Natural killer cell (primary cell): ENCODE measurements around the gene MTURN. TPM values are rescaled to one million over a fixed set of nuclear protein-coding genes. Genes with fewer than 3 reads are reported as not detected.

Source experiments
- ATAC-seq, 3 donors: fragments of 150-1000 bp in 2 of 3; fragments of 200-7000 bp in 1 of 3; cut with Tn5 transposase; 1 replicate in 1 of 3; 2 replicates in 2 of 3; pipeline ENCODE4 v1.10.0; 2021; ENCODE audit warnings: mild to moderate bottlenecking in 2 of 3, moderate library complexity in 2 of 3
- DNase-seq, 2 donors: peaks; one replicate each; pipeline versions ENCODE4 v3.0.0 to v3.0.0-alpha.2; 2013 to 2021; ENCODE audit warnings: mixed read lengths in 1 of 2
- H3K27ac ChIP-seq: one replicate; pipeline ENCODE4 v1.5.1; 2013; ENCODE audit warnings: mild to moderate bottlenecking, low read length
- H3K27me3 ChIP-seq: one replicate; pipeline ENCODE4 v1.6.1; 2013; ENCODE audit warnings: low read length; ENCODE audit not compliant: control insufficient read depth, insufficient read depth
- H3K36me3 ChIP-seq: one replicate; pipeline ENCODE4 v1.6.1; 2013; ENCODE audit warnings: low read length; ENCODE audit not compliant: control insufficient read depth, insufficient read depth
- H3K4me1 ChIP-seq: one replicate; pipeline ENCODE4 v1.6.1; 2013; ENCODE audit warnings: low read length; ENCODE audit not compliant: control insufficient read depth, insufficient read depth
- H3K4me3 ChIP-seq: one replicate; pipeline ENCODE4 v1.5.1; 2013; ENCODE audit warnings: low read length
- H3K9me3 ChIP-seq: one replicate; pipeline ENCODE4 v1.6.1; 2013; ENCODE audit warnings: low read length; ENCODE audit not compliant: control insufficient read depth, insufficient read depth
- H3K27ac Mint-ChIP-seq, 2 donors: one replicate each; pipeline ENCODE4 v1.8.0; 2022; ENCODE audit warnings: mild to moderate bottlenecking in 2 of 2, mixed read lengths in 2 of 2, moderate library complexity in 1 of 2
- H3K27me3 Mint-ChIP-seq, 2 donors: one replicate each; pipeline ENCODE4 v1.8.0; 2022; ENCODE audit warnings: low read depth in 2 of 2, mixed read lengths in 2 of 2
- H3K36me3 Mint-ChIP-seq: one replicate; pipeline ENCODE4 v1.8.0; 2022; ENCODE audit warnings: mixed read lengths
- H3K4me1 Mint-ChIP-seq, 2 donors: one replicate each; pipeline ENCODE4 v1.8.0; 2022; ENCODE audit warnings: mixed read lengths in 2 of 2
- H3K4me3 Mint-ChIP-seq: one replicate; pipeline ENCODE4 v1.8.0; 2022; ENCODE audit warnings: mild to moderate bottlenecking, moderate library complexity, mixed read lengths
- H3K9me3 Mint-ChIP-seq, 2 donors: one replicate each; pipeline ENCODE4 v1.8.0; 2022; ENCODE audit warnings: mixed read lengths in 2 of 2
- WGBS: methylation state at CpG from one replicate; pipeline ENCODE4 v1.1.7; 2013; ENCODE audit warnings: missing lambda C conversion rate; ENCODE audit not compliant: insufficient coverage; 5-methylcytosine and 5-hydroxymethylcytosine counted together
- intact Hi-C: fragments of 100-400 bp; cut with micrococcal nuclease; formaldehyde crosslinking; loops from one replicate; pipeline ENCODE4 v1.14.2; 2022
- total RNA-seq, 4 donors: library from RNA; stranded (reverse); fragments of 120-200 nt in 1 of 4; gene quantifications; one replicate each; pipeline versions ENCODE4 v1.2.3 to v1.2.4, GENCODE V29; 2013 to 2022
- TF ChIP-seq, protein P1 (sequence below): fragments of 200-600 bp; IDR thresholded peaks from one replicate; pipeline ENCODE4 v1.8.0; 2022; ENCODE audit warnings: antibody characterized with exemption

MTURN gene
- total RNA-seq, 3 donors from 2014 or later (not counting 1 experiment from before 2014, with no cell fraction given), result 31.6 to 37.3 (median 32.8) TPM

GRCh38 chr7:30207376-30207775 is 72.6 kb downstream of the MTURN start:
- intact Hi-C loops, result no loop called here
- DNase-seq, result no peak
- H3K27ac Mint-ChIP-seq, result no peak overlapping the region
- H3K4me1 ChIP-seq, result peaks cover 4% of the 10 kb centered on the region
- H3K9me3 ChIP-seq, result no peaks in the 10 kb centered on the region
- no peaks in the 10 kb centered on the region for H3K27me3 ChIP-seq
- no peaks in the 10 kb centered on the region for H3K36me3 Mint-ChIP-seq
- ATAC-seq, result no peak
- H3K9me3 Mint-ChIP-seq, result no peaks in the 10 kb centered on the region
- H3K27ac ChIP-seq, result no peak overlapping the region
- H3K27me3 Mint-ChIP-seq, result no peaks in the 10 kb centered on the region
- H3K4me3 Mint-ChIP-seq, result no peak overlapping the region
- H3K4me1 Mint-ChIP-seq, result peaks cover 0 to 5% of the 10 kb centered on the region in 2 donors
- TF ChIP-seq, protein P1, sequence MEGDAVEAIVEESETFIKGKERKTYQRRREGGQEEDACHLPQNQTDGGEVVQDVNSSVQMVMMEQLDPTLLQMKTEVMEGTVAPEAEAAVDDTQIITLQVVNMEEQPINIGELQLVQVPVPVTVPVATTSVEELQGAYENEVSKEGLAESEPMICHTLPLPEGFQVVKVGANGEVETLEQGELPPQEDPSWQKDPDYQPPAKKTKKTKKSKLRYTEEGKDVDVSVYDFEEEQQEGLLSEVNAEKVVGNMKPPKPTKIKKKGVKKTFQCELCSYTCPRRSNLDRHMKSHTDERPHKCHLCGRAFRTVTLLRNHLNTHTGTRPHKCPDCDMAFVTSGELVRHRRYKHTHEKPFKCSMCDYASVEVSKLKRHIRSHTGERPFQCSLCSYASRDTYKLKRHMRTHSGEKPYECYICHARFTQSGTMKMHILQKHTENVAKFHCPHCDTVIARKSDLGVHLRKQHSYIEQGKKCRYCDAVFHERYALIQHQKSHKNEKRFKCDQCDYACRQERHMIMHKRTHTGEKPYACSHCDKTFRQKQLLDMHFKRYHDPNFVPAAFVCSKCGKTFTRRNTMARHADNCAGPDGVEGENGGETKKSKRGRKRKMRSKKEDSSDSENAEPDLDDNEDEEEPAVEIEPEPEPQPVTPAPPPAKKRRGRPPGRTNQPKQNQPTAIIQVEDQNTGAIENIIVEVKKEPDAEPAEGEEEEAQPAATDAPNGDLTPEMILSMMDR, result no peak
- H3K4me3 ChIP-seq, result no peak overlapping the region
- 92% methylated on average over 4 of the region's 4 CpGs for WGBS
- H3K36me3 ChIP-seq, result no peaks in the 10 kb centered on the region

DNA sequence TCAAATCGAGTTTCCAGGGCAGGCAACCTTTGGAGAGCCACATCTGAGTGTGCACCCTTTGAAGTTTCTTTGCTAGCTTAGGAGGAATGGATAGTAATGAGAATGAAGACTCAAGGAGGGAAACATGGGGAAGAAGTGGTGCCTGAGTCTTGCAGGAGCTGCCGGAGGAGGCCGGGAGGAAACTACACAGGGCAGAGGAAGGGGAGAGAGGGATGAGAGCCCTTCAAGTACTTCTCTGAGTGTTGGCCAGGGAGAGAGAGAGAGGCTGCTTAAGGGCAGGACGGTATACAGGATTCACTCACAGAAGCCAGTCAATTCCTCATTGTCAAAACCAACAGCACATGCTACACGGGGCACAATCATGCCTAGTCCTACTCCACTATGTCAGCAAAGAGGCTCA is 75.2 kb downstream of the MTURN start:
- no peak overlapping the region for H3K27ac Mint-ChIP-seq
- ATAC-seq (no peak), DNase-seq (no peak)
- no peak overlapping the region for H3K4me3 ChIP-seq
- H3K27me3 ChIP-seq, result no peaks in the 10 kb centered on the region
- no peaks in the 10 kb centered on the region for H3K36me3 ChIP-seq
- no peaks in the 10 kb centered on the region for H3K36me3 Mint-ChIP-seq
- H3K4me3 Mint-ChIP-seq, result no peak overlapping the region
- H3K27me3 Mint-ChIP-seq, result no peaks in the 10 kb centered on the region
- intact Hi-C loops, result no loop called here
- TF ChIP-seq, protein P1, result no peak
- 95% methylated on average over 5 of the region's 5 CpGs for WGBS
- H3K27ac ChIP-seq, result no peak overlapping the region
- H3K9me3 ChIP-seq, result no peaks in the 10 kb centered on the region
- no peaks in the 10 kb centered on the region for H3K9me3 Mint-ChIP-seq
- peaks cover 4% of the 10 kb centered on the region for H3K4me1 ChIP-seq
- H3K4me1 Mint-ChIP-seq, result peaks cover 0 to 6% of the 10 kb centered on the region in 2 donors

Other genes starting within 250 kb of the MTURN start
- 10 to 100 TPM; 23.4 to 31.3 (median 26.9) TPM for gene SCRN1, start 145.2 kb upstream of the MTURN start, total RNA-seq
- gene FKBP14, start 108.3 kb upstream of the MTURN start, total RNA-seq, result 10 to 100 TPM; 11.1 to 13.4 (median 11.9) TPM
- 10 to 100 TPM in 2 of 3 donors, 1 to 10 TPM in 1; 8.7 to 12.8 (median 11.8) TPM for gene PLEKHA8, start 106.6 kb upstream of the MTURN start, total RNA-seq
- gene ZNRF2, start 149.6 kb downstream of the MTURN start, total RNA-seq, result 10 to 100 TPM; 35.0 to 43.7 (median 36.3) TPM